Kidney capillary endothelial cell (primary cell): ENCODE data around the gene VANGL2.

ENCODE experiments used
- DNase-seq: peaks from one replicate; pipeline ENCODE4 v3.0.0-alpha.2; 2018; ENCODE audit warnings: low spot score

The VANGL2 gene

DNA sequence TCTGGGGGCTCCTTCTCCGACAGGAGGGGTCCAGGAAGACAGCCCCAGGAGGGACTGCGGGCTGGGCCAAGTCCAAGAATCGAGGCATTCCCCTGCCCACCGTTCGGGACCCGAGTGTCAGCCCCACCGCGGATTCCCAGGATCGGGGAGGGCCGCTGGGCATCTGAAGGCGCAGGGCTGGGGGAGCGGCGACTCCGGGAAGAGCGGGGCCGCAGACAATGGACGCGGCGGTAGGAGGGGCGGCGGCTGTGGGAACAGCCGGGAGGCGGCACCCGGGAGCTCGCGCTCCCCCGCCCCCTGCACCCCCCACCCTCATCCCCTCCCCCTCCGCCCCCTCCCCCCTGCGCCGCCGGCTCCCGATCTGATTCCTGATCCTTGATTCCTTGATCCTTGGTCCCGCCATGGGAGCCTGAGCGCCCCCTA, at the start of gene VANGL2:
Gene VANGL2, plus strand, starts transcription at position 342 of the 423 bp plus-strand sequence. CDS start 15,274 bp downstream, outside the sequence.
- DNase-seq, result no peak

DNA sequence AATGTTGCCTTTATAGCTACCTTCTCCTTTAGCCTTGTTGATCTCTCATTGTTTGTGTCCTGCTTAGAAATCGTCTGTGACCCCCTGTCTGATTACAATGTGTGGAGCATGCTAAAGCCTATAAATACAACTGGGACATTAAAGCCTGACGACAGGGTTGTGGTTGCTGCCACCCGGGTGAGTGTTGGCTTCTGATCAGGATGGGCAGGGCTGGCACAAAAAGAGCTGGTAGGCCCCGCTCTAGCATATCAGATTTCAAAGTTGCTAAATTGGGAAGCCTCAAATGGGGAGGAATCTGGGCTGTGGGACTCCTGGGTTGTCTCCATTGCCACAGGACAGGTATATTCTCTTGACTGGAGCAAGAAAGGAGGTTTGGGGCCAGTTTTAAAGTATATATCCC, 48.7 kb upstream of the VANGL2 start:
- DNase-seq, result no peak

DNA sequence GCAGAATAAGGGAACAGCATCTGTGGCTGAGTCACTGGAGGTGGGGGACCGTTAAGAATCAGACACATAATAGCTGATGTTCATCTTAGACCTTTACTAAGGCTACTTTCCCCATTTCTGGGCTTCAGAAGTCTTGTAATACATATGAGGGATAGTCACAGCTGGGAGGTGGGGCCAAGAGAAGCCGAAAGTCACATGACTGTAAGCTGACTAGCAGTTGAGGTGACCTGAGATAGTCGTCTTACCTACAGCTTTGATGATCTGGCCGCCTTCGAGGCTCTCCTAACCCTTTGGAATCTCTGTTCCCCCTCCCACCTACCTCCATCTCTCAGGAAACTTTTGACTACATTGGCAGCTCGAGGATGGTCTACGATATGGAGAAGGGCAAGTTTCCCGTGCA, 47.8 kb upstream of the VANGL2 start:
- DNase-seq, result no peak

DNA sequence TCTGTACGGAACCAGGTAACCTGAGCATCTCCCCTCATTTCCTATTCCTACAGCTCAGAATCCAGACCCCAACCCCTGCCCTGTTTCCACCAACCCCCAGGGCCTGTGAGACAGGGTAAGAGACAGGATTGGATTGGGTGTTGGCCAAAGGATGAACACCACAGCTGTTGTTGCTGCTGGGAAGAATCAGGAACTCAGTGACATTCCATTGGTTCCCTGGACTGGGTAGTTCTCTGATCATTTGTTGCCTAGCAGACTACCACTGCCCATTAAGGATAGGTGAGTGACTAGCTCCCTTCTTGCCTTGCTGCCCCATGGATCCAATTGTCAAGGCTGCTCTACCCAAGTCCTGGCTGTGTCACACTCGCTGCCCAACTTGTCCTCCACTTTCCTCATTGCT, 47.1 kb upstream of the VANGL2 start:
- DNase-seq, result no peak

DNA sequence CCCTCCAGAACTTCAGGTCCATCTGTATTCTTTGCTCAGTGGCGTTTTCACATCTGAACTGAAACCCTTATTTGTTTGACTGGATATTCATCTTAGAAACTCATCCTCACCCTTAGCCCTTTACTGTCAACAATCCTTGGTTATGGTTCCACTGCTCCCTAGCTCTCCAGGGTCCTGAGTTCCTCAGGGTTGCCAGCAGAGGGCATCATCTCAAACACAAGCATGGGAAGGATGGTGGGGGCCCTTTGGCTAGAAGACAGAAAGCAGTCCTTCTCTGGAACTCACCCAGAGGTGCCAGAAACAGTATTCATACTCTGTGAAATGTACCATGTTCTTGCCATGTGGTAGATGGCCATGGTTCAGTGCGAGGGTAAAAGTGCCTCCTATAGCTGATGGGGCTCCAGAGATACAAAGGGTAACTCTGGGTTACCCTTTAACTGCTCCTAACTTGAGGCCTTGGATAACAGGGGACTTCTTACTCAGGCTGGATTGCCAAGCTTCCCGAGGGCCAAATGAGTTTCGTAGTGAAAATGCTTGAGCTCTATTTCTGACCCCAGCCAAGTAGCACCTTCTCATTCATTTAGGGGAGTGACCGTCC, 45.9 kb upstream of the VANGL2 start:
- DNase-seq, result peak; percentile 33

DNA sequence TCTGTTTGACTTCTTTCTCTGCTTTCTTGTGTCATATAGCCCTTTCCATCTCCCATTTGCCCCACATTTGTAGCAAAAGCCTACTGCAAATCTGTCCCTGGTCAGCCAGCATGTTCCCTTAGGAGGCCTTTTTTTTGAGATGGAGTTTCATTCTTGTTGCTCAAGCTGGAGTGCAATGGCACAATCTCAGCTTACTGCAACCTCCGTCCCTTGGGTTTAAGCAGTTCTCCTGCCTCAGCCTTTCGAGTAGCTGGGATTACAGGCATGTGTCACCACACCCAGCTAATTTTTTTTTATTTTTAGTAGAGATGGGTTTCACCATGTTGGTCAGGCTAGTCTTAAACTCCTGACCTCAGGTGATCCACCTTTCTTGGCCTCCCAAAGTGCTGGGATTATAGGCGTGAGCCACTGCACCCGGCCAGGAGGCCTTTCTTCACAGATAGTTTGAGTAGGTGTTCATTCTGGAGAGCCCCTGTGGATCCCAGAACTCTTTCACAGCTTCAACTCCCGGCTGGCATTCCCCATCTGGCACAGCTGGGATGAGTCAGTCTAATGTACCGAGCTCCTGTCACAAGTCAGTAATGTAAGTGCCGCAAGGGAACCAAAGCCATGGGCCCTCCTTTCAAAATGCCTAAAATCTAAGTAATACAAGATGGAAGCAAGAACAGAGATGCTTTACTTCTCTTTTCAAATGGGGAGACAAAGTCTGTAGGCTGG, 42.9 kb upstream of the VANGL2 start:
- no peak for DNase-seq

DNA sequence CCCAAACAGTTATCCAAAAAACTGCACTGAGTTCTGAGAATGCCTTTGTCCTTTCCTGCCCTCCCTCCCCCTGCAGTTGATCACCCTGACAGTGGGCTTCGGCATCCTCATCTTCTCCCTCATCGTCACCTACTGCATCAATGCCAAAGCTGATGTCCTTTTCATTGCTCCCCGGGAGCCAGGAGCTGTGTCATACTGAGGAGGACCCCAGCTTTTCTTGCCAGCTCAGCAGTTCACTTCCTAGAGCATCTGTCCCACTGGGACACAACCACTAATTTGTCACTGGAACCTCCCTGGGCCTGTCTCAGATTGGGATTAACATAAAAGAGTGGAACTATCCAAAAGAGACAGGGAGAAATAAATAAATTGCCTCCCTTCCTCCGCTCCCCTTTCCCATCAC, 42.3 kb upstream of the VANGL2 start:
- DNase-seq, result no peak

DNA sequence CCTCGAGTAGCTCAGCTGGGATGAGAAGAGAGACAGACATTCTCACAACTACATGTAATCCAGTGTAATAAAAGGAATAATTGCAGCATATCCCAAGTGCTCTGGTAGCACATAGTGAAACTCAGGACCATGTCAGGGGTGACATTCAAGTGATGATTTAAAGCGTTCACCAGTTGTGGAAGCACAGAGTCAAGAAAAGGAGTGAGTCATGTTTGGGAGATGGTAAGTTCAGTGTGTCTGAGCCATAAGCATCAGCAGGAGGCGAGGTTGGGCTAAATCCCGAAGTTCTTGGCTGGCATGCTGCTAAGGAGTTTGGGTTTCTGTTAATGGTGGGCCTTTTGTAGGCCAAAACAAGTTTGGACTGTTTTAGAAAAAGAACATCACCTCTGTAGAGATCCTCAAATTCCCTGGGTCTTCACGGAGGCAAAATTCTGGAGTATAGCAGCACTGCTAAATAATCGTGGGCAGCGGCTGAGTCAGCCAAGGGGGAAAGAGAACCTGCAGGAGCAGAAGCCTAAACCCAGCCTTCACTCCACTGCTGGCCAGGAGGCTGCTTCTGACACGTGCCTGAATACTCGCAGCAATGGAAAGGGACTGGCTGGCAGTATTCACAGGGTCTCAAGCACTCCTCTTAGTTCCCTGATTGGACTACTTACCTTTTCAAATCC, 40.7 kb upstream of the VANGL2 start:
- DNase-seq, result no peak

DNA sequence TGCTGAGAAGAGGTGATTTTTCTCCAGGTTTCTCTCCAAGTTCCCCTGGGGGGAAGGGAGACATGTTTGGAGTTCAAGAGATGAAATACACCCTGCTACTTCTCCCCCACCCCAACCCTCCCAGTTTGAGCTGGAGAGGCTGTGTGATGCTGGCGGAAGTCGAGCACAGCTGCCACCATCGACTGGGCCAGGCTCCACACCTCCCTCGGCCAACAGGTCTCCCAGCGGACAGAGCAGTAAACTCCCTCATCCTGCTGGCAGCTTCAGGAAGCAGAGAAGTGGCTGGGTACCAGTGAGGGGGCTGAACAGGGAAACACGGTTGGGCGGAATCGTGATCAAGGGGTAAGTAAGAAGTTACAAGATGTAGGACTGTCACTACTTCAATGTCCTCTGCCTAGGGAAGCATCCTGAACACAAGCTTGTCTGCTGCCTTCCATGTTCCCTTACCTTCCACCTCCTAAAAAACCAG, 40.1 kb upstream of the VANGL2 start:
- DNase-seq, result no peak

DNA sequence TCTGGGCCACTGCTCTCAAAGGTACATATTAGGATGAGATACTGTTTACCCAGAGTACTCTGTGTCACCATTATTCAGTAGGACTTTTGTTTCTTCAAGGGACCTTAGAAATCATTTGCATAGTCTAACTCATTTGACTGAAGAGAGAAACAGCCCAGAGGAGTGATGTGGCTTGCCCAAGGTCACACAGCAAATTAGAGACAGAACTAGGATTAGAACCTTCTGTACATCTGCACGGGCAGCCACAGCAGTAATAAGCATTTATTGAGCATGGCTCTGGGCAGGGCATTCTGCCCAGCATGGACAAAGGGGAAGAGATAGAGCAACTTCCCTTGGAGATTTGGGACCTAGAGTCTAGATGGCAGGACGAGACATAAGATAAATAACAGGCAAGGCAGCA, 39.2 kb upstream of the VANGL2 start:
- no peak for DNase-seq

DNA sequence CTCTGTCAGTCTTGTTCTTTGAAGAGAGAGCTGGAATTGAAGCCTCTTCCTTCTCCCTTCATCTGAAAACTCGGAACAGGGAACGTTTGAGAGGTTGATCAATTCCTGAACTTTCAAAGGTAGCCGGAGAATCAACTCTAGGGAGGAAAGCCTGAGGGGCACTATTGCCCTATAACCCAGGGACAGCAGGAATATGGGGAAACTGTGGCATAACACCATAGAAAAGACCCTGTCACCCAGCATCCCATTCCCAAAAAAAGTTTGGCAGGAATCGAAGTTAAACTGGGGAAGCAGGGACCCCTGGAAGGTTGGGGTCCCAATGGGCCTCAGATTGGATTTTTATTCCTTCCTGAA, 38.6 kb upstream of the VANGL2 start:
- no peak for DNase-seq

DNA sequence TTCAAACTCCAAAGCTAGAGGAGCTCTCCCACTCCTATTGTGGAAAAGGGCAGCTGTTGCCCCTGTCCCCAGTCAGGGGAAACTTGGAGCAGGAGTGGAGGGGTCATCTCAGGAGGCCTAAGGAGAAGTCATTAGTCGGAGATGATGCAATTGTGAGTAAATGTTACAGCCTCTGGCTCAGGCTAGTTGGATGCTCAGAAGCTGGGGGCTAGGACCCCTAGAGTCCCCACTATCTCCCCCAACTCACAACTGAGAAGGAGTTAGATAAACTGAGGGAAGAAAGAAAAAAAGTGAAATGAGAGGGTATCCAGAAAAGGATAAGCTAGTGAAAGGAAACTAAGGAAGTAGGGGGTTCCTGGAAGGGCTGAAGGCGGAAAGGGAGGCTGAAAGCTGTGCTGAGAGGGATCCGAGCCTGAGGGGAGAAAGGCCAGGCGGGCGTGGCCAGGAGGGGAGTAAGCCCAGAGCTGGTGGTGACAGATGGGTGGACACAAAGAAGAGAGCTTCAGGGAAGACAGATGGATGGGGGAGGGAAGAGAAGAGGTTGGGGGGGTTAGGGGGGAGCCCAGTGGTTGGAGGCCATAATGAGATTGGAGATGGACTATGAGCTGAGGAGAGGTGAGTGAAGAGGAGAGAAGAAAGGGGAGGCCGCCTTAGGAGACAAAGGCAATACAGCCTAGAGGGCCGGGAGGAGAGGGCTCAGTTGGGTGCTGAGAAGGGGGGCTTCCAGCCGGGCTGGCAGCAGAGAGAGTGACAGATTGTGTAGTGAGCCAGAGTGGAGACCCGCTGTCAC, 38.0 kb upstream of the VANGL2 start:
- DNase-seq, result no peak

DNA sequence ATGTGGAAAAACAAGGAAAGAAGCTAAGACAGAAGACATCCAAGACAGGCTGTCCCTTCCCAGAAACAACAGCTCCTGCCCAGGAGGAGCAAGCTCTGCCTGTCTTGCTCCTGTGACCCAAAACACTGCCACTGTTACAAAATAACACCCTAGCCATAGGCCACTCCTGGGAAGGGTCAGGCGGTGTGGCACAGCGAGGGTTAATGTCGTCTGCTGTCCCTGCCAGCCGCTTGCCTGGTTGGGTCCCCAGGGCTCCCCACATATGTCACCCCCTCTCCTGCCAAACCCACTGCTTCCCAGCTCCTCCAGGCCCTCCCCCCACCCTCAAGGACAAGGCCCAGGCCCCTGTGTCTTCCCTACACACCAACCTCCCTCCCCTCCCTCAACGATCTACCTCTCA, 37.4 kb upstream of the VANGL2 start:
- DNase-seq, result no peak

DNA sequence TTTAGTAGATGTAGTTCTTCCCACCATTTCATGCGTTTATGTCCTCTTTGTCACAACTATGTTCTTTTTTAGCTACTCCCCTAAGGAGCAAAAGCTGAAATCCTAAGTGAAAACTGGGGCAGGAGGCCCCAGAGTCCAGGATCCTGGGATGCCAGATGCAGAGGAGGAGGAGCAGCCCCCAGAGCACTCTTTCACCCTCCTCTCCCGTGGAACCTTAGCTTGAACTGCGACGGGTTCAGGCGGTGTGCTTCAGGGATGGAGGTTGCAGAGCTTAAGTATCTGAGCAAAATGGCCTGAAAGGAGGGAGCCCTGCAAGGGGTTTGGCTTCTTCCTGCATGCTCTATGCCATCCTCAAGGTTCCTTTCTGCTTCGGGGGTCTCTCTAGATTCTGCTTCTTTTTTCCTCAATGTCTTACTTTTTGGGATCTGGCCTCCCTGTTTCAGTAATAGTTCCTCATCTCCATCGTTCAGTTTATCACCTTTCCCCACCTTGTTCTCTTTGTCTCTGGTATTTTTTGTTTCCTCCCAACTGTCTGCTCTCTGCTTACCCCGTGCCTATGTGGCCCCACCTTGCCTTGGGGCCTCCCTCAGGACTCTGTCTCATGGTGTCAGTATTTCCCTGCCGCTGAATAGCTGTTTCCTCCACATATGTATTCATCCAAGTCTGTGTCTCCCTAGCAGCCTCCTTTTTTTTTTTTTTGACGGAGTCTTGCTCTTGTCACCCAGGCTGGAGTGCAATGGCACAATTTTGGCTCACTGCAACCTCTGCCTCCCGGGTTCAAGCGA, 36.2 kb upstream of the VANGL2 start:
- DNase-seq, result no peak

DNA sequence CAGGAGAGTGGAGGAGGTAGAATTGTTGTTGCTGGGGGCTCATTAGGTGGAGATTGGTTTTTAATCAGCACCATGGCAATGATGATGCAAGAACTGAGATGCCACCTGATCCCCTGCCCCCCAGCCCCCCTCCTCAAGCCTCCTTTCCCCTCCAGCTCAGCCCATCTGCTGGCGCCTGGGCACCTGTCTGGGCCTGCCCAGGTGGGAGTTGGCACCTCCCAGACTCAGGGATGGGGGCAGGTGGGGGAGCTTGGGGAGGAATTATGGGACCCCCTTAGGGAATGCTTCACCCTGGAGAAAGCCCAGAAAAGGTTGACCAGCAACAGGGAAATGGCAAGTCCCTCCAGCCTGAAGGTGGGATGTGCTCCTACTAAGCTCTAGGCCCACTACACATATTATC, 35.0 kb upstream of the VANGL2 start:
- DNase-seq, result no peak

DNA sequence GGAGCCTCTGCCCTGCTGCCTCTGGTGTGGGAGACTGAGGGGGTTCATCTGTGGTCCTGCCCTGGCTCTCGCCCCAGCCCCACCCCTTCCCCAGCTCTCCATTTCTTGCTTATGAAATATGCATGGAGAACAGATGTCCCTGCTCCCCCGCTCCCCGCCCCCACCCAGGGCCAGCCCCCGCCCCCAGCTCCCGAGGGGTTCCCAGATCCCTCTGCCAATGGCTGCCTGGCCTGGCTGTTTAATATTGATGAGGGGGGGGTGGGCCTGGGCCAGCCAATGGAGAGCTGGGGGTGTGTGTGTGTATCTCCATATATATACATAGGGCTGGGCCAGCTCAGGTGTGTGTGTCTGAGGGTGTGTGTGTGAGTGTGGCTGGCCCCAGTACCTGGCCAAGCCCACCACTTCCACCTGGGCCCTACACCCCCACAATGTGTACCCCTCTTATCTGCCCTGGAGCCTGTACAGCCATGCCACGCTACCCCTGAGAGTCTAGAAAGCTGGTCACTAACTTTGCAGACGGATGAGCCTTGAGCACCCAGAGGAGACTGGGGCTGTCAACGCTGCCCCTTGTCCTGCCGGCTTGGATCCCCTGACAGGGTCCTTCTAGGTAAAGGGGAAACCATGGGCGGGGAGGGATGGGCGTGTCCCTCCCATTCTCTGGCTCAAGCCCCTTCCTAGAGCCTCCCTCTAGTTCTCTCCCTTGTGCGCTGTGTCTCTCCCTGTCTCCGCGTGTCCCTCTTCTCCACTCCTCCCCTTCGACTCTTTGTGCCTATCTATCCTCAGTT, 33.4 kb upstream of the VANGL2 start, which contains the start of gene NHLH1:
Gene NHLH1, plus strand, starts transcription at position 341 of the 785 bp plus-strand sequence. CDS start 3,661 bp downstream, outside the sequence.
- DNase-seq, result no peak

DNA sequence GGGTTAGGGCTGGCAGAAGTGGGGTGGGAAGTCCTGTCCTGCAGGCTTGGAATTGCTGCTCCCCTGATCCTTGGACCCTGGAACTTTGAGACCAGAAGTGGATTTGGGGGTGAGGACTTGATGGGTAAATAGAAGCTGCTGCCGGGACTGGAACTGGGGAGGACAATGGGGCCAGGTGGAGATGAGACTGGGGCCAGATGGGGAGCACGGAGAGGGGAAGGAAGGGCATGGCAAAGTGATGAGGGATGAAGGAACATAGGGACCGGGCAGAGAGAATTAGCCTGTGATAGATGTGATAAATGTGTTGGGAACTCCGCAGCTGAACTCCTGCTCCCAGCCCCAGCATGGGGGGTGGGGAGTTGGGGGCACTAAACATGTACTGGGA, 32.9 kb upstream of the VANGL2 start:
- no peak for DNase-seq

DNA sequence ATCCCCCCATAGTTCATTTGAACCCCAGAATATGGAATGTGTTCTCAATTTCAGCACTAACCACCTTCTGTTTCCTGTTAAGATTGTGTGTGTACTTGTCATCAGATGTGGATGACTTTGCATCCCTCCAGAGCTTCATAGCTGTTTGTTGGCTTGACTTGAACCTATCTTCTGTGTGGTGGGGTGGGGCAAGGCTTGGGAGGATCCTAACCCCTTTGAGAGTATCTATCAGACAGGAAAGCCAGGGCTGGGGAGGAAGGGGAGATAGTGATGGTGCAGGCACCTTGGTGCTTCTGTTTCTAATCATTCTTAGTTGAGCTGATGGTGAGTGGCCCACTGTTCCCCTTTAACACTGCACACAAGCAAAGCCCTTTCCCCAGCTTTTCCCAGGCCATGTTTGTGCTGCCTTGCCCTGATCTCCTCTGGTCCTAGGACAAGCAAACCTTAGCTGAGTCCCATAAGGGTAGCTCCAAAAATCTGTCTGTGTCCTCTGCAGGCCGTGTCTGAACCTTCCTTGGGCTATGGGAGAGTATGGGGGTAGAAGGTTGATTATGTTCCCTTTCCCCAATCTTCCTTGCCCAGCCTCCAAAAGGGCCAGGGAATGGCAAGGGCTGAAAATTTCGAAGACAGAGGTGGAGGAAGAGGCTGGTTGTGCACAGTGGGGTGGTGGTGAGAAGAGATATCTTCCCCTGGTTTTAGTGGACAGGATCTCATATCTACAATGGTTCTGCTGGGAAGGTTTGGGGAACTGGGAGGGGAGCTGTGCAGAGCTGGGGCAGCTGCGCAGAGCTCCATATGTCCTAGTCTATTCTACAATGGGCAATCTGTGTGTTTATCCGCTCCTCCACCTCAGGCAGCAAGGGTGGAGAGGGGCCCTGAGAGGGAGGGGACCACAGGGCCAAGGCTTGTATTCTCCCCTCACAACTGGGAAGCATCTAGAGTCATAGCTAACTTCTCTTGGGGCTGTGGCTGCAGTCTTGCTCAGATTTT, 32.1 kb upstream of the VANGL2 start:
- DNase-seq, result no peak

DNA sequence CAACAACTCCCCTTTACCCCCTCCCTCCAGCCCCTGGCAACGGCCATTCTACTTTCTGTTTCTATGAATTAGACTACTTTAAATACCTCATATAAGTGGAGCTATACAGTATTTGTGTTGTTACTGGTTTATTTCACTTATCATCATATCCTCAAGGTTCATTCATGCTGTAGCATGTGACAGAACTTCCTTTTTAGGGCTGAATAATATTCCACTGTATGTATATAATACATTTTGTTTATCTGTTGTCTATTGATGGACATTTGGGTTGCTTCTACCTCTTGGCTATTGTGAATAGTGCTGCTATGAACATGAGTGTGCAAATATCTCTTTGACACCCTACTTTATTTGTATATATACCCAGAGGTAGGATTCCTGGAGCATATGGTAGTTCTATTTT, 31.3 kb upstream of the VANGL2 start:
- no peak for DNase-seq
